Activated T-helper 1 cell treated with Interleukin-2 at 50 U/mL for 16 hours (primary cell): ENCODE measurements around the gene PSME3.

ENCODE experiments used
- DNase-seq: peaks from one replicate; pipeline ENCODE4 v3.0.0-alpha.2; 2020; ENCODE audit warnings: low read depth

Gene PSME3, protein sequence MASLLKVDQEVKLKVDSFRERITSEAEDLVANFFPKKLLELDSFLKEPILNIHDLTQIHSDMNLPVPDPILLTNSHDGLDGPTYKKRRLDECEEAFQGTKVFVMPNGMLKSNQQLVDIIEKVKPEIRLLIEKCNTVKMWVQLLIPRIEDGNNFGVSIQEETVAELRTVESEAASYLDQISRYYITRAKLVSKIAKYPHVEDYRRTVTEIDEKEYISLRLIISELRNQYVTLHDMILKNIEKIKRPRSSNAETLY

DNA sequence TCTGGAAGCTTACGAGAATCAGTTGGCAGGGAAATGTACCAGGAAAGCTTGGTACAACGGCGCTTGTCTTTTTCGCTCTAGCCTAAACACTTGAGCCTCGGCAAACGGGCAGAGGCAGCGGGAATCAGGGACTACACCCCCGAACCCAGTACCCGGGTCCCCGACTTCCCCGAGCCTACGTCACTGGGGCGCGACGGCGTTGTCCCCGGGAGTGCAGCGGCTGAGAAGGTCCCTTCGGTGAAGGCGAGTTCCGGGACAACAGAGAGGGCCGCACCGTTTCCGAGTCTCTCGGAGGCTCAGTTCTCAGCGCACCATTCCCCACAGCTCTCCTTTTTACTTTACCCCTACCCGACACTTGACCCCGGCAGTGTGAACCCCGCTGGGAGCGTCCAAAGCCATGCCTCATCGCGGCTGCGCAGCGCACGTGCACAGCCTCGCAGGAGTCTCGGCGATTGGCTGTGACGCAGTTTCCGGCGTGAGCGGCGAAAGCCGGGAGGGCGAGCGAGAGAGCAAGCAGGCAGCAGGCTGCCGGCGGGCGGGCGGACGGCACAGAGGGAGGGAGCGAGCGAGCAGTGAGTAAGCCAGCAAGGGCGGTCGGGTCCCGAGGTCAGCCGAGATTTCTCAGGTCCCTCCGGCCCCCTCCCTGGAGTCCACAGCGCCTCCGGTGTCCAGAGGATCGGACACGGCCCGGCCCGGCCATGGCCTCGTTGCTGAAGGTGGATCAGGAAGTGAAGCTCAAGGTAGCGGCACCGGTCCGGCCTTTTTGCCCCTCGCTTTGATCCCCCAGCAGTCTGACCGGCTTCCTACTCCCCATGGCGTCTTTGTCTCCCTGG is at the start of gene PSME3:
TSS of gene PSME3 (plus strand) at position 464 of the 833 bp plus-strand sequence. CDS start at position 699, 235 bp downstream.
- DNase-seq, result peak; percentile 81

DNA sequence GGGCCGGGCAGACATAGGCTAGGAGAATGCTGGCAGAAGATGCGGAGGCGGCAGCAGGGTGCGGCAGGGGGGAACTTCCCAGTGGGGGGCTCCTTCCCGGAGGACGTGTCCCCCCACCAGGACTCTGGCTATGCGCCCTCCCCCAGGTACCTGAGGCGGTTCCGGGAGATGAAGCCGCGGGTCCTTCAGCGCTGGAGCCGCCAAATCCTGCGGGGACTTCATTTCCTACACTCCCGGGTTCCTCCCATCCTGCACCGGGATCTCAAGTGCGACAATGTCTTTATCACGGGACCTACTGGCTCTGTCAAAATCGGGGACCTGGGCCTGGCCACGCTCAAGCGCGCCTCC is 49.4 kb upstream of the PSME3 start:
- no peak for DNase-seq

DNA sequence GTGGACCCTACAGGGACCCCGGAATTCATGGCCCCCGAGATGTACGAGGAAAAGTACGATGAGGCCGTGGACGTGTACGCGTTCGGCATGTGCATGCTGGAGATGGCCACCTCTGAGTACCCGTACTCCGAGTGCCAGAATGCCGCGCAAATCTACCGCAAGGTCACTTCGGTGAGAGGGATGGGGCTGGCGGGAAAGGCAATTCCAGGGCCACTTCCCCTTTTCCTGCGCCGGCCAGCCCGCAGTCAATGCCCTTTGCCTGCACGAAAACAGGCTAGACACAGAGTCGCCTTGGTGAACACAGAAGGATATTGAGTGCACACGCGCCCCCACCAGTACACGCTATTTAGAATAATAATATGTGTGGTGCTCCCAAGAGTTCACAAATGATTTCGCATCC is 48.8 kb upstream of the PSME3 start:
- no peak for DNase-seq

DNA sequence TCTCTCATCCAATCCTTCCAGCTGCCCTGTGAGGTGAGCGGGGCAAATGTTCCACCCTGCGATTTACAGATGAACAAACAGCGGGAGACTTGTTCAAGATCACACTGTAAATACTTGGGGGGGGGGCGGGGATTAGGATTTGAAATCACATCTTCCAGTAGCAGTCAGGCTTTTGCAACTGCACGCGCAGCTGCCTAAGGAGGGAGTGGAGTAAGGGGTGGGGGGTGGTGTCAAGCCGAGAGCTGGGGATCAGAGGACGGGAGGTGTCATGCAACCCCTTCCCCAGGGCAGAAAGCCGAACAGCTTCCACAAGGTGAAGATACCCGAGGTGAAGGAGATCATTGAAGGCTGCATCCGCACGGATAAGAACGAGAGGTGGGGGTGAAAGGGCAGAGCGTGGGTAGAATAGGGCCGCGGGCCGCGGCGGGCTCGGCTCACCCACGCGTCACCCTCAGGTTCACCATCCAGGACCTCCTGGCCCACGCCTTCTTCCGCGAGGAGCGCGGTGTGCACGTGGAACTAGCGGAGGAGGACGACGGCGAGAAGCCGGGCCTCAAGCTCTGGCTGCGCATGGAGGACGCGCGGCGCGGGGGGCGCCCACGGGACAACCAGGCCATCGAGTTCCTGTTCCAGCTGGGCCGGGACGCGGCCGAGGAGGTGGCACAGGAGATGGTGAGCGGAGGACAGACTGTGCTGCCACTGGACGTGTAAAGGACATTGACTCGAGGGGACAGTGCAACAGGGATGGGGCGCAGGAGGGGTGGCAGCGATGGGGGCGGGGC is 48.2 kb upstream of the PSME3 start:
- no peak for DNase-seq

DNA sequence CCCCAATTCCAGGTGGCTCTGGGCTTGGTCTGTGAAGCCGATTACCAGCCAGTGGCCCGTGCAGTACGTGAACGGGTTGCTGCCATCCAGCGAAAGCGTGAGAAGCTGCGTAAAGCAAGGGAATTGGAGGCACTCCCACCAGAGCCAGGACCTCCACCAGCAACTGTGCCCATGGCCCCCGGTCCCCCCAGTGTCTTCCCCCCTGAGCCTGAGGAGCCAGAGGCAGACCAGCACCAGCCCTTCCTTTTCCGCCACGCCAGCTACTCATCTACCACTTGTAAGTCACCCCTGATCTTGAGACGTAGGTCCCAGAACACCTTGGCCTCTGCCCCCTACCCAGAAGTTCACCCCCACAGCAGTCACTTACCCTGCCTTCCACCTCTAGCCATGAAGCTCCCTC is 45.9 kb upstream of the PSME3 start:
- no peak for DNase-seq

DNA sequence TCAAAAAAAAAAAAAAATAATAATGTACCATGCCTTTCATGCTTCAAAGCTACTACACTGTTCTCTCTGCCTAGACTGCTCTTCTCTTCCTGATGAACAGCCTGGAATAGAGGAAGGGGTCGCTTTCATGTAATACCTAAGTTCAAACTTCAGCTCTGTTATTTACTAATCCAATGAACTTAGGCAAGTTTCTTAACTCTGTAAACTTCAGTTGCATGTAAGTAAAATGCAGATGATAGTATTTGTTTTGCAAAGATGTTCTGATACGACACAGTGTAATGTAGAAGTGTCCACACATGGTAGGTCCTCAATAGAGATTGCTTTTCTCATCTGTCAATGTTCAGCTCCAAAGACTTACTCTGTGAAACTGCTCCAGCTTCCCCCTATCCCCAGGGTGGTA is 41.2 kb upstream of the PSME3 start:
- no peak for DNase-seq

DNA sequence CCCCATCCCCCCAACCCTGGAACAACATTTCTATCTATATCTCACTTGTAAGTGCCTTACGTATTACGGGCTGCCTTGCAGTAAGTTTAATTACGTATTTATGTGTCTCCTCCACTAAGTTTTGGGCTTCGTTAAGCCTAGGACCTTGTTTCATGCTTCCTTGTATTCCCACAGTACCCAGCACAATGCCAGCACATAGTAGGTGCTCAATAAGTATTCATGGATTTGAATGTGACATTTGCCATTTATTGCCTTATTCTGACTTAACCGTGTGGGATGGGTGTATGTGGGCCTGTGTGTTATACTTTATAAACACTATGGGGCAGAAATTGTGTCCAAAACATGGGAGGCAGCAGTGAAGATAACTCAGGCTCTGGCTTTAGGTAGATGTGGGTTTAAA is 40.7 kb upstream of the PSME3 start:
- DNase-seq, result no peak

DNA sequence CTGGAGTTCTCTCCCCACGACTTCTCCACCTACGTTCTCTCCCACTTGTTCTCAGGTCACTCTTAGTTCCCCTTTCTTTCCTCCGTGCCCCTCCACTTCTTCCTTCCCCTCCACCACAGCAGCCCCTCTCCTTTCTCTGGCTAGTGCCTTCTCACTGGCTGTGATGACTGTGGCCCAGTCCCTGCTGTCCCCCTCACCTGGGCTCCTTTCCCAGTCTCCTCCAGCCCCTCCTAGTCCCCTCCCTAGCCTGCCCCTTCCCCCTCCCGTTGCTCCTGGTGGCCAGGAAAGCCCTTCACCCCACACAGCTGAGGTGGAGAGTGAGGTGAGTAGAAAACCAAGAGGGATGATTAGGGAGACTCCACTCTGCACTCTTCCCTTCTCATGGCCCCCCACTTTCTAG is 38.1 kb upstream of the PSME3 start:
- no peak for DNase-seq

DNA sequence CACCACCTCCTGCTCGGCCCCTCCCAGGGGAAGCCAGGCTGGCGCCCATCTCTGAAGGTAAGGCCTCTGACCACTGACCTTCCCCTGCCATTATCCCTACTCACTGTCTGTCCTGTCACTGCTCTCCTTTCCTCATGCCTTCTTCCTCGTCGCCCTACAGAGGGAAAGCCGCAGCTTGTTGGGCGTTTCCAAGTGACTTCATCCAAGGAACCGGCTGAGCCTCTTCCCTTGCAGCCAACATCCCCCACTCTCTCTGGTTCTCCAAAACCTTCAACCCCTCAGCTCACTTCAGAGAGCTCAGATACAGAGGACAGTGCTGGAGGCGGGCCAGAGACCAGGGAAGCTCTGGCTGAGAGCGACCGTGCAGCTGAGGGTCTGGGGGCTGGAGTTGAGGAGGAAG is 37.7 kb upstream of the PSME3 start:
- no peak for DNase-seq

DNA sequence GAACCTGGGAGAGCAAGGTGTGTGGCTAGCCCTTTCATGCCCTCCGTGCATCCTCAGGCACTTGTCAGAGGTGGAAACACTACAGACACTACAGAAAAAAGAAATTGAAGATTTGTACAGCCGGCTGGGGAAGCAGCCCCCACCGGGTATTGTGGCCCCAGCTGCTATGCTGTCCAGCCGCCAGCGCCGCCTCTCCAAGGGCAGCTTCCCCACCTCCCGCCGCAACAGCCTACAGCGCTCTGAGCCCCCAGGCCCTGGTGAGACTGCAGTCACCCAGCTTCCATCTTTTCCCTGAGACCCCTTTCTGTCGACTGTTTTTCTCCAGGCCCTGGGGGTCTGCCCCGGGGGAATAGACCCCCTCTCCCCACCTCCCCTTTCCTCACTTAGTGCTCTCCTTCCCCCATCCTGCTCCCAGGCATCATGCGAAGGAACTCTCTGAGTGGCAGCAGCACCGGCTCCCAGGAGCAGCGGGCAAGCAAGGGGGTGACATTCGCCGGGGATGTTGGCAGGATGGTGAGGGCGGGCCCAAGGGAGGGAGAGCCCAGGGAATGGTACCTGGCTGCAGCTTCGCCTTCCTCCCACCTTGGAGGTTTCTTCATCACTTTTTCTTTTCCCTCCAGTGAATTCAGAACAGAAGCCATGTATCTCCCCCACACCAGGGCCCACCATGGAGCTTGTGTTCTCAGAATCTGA is 37.0 kb upstream of the PSME3 start:
- no peak for DNase-seq

DNA sequence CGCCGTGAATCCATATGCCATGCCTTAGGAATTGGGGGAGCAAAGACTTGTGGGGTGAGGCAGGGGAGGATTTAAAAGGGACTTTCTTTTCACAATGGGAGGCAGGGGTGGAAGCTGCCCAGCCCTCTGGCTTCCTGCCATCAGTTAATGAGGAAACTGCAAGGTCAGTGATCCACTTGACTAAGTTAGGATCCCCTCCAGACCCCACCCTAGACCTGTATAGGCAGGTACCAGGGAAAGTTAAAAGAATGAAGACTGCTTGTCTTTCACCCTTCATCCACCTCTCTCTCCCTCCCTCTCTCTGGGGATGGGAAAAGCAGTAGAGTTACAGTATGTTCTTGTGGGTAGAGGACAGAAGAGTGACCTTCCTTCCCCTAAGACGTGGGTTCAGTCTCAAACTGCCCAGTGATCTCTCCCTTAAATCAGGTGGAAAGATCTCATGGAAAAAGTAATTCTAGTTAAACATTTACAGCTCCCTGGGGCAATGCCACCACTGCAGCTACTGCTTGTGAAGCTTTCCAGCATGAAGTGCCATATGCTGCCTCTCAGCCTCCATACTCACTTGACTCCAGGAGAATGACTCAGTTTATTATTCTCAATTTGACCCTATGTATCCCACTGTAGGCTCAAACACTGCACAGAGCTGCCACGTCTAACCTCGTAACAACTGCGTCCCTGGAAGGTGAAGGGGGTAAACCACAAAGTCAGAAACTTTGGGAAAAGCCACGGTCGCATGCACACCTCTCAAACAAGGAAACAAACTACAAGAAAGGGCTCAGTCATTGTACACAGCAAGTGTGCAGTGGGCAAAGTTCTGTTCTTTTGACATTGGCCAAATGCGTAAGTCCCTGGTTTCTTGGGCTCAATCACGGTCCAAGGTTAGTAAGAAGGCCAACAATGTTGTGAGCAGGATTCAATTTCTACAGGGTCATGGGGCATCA is 35.9 kb upstream of the PSME3 start:
- DNase-seq, result no peak

DNA sequence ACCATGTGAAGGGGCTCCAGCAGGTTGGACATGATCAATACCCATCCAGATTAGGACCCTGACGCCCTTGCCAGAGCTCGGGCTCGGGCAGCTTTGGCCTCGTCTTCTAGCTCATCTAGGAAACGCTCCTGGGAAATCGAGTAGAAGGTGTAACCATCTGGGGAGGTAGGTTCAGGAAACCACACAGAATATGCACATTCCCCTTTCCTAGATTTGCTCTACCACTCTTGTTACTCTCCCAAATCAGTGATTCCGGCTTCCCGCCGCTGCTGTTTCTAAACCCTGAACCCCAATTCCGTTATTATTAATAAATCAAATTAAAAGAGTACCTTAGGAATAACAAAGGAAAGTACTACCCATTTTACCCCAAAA is 35.2 kb upstream of the PSME3 start:
- no peak for DNase-seq

DNA sequence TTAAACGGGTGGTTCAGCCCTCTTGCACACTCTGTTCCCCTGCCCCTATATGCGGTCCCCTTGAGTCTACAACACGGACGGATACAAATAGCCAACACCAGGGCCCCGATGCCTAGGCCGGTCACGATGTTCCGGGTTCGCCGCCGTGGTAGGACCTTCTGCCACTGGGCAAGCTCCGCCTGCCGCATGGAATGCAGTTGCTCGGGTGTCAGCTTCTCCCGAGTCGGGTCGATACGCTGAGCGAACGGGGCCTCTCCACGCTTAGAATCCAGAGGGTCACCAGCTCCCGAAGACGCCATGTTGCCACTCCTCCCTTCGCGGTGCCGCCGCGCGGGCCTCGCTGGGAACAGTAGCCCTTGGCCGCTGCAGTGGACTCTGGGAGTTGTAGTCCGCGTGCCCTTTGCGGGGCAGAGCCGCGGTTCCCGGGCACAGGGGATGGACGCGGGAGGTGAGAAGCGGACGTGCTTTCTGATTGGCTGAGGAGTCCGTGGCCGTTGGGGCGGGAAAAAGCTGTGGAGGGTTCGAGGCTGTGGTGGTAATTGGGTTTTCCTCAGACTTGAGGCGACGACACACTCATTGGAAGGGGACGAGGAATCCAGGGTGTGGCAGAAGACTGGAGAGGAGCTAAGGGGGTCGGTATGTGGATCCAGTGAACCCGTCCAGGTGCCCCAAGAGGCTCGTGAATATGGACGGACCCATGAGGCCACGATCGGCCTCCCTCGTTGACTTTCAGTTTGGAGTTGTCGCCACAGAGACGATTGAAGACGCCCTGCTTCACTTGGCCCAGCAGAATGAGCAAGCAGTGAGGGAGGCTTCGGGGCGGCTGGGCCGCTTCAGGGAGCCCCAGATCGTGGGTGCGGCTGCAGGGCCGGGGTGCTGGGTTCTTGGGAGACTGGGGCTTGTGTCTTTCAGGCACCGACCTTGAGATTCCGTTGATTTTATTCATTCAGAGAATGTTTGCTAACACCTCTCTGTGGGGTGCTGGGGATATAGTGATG is 34.5 kb upstream of the PSME3 start, which contains the start of the genes CNTD1 and COA3:
TSS of gene CNTD1 (plus strand) at position 479 of the 998 bp plus-strand sequence. CDS start at position 686, 207 bp downstream.
TSS of gene COA3 (minus strand) at position 322 of the 998 bp plus-strand sequence. CDS start at position 299, 23 bp downstream.
- DNase-seq, result peak; percentile 53

DNA sequence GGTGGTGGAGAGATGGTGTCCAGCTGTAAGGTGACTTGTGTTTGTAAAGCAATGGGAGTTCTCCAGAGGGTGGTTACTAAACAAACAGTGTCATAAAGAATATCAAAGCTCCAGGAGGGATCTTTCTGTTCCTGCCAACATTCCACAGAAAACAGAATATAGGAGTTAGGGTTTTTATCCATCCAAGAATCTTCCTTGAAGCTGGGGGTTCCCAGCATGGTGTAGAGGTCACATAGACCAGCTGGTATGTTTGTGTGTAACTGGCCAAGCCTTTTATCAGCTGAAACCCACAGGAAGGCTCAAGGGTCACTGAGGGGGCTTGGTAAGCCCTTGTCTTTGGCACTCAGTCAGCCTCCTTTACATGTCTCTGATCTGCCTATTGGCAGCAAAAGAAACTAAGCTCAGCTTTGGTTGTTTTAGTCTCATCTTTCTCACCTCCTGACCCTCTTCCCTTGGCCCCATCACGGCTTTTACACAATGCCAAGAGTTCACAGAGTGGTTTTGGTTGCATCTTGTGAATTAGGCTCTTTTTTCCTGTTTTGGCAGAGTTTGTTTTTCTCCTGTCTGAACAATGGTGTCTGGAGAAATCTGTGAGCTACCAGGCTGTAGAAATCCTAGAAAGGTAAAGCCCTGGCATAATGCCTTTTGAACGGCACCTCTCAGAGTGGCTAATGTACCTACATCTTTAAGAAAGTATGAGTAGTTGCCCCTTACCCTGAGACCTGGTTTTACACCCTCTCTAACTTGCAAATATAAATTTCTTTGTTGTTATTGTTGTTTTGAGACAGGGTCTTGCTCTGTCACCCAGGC is 29.9 kb upstream of the PSME3 start:
- no peak for DNase-seq

DNA sequence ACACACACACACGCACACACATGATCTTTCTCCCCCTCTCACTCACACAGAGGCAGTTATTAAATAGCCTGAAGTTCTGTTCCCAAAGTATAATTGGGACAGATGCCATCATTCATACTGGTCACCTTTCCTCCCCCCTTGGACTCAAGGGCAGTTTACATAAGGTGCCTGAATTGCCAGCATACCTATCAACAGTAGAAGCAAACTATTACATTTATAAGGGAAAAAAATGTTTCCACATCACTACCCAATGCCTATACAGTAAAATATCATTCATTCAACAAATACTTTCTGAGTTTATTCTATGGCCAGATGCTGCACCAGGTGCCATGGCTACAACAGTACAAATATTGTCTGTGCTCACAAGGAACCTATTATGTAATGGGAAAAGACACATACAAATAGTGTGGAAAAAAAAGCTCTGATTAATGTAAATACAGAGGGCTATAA is 28.3 kb upstream of the PSME3 start:
- DNase-seq, result no peak

DNA sequence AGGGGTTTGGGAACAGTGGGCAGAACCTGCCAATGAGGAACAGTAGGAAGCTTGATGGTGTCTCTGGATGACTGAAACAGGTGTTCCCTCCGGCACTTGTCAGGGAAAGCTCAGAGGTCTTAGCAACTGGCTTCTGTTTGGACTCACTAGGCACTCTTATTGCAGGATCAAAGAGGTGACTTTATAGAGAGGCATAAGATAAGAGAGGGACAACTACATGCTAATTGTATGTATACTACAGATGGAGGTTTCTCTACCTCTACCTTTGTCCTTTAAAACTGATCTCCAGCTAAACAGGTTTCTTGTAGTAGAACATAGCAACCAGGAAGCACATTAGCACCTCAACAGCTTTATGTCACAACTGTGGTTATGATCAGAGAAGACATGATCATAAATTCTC is 26.9 kb upstream of the PSME3 start:
- DNase-seq, result no peak

DNA sequence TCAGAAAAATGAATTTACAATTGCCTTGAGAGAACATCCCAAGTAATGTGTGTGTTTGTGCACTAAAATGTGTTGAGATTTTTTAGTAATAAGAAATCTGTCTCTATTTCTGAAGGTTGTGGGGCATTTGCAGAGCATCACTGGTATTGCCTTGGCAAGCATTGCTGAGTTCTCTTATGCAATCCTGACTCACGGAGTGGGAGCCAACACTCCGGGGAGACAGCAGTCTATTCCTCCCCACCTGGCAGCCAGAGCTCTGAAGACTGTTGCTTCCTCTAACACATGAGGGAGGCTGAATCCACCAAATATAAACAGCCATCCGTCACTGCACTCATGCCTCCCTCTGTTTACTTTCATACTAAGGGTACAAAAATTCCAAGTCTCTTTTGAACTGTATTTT is 23.9 kb upstream of the PSME3 start:
- DNase-seq, result no peak

DNA sequence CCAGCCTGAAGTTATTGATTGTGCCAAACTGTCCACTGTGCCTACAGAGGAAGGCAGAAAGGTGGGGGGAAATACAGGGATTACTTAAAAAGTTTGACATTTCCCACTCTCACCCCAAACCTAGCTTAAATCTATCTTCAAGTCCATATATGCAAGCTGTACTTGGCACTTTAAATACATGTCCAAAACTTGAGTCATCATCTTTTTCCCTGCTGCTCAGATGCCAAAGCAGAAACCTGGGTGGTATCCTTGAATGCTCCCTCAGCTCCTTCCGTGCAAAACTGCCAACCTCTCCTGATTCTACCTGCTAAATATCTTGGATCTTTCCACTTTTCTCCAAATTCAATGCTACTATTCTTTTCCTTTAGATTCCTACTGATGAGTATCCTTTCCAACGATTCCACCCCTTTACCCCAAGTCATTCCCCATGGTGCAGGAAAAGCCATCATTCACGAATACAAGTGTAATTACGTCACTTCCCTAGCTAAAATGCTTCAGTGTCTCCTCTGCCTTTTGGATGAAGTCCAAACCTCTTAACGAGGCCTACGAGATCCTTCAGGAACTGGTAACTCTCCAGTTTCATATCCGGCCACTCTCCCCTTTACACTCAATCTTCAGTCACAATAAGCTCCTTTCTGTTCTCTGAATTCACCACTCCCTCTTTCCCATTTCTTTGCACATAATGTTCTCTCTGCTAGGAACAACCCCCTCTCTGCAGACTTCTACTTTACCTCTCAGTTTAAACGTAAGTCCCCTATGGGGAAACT is 18.4 kb upstream of the PSME3 start:
- DNase-seq, result no peak
